DND-41 (cell line): ENCODE data around the gene GDF11.

Source experiments
- CTCF ChIP-seq: IDR thresholded peaks from 2 replicates; pipeline ENCODE4 v1.5.1; 2012; ENCODE audit warnings: borderline replicate concordance, low read length, moderate library complexity, mild to moderate bottlenecking; ENCODE audit not compliant: poor library complexity, severe bottlenecking; ENCODE audit errors: extremely low read depth
- EZH2 ChIP-seq: IDR thresholded peaks from 3 replicates; pipeline ENCODE4 v1.6.1; 2012; ENCODE audit warnings: borderline replicate concordance, low read depth, mild to moderate bottlenecking, moderate library complexity, low read length, inconsistent platforms; ENCODE audit not compliant: severe bottlenecking

GRCh38 chr12:55720894-55721444 lies 22.0 kb upstream of the GDF11 start:
- TF ChIP-seq CTCF (peak; percentile 11), EZH2 (no peak)
